ENCODE measurements around the gene POU2F2.

- TF ChIP-seq CTCF (conservative IDR thresholded peaks at IDR 0.05), result no peak
- TF ChIP-seq EZH2 (IDR thresholded peaks at IDR 0.05; ENCODE audit: low read depth), result no peak
Observed at GRCh38 chr19:42095142-42095813, 37.0 kb downstream of the POU2F2 start.
